Measurements from ENCODE around the gene ROR2. TPM values are rescaled to one million over a fixed set of nuclear protein-coding genes. Genes with fewer than 3 reads are reported as not detected.

ROR2 gene
- polyA plus RNA-seq, 3 donors: not detected

GRCh38 chr9:91790917-91791316 lies 159.1 kb downstream of the ROR2 start:
- no peaks in the 10 kb centered on the region for H4K20me1 ChIP-seq (ENCODE audit: insufficient read depth, low read length)
- H3K36me3 ChIP-seq (replicated peaks in 1 of 2; ENCODE audit: control insufficient read depth in 1 of 2, insufficient read depth in 2 of 2, low read length in 2 of 2): no peaks in the 10 kb centered on the region
- no peak overlapping the region for H3K9ac ChIP-seq (ENCODE audit: insufficient read depth, low read length, poor library complexity, severe bottlenecking)
- Mint-ChIP-seq H3K36me3 (no peaks in the 10 kb centered on the region), H3K9me3 (peaks cover 0 to 10% (median 0%) of the 10 kb centered on the region in 7 donors), H3K27ac (no peak overlapping the region), H3K4me3 (no peak overlapping the region), H3K27me3 (ENCODE audit: low read depth in 3 of 3) (peaks cover 2 to 11% (median 5%) of the 10 kb centered on the region in 3 donors), H3K4me1 (no peaks in the 10 kb centered on the region)
- DNase-seq: no peak
- intact Hi-C loops (cut with micrococcal nuclease): no loop called here
- H3K4me3 ChIP-seq (replicated peaks in 1 of 3; ENCODE audit: low read depth in 2 of 3, low read length in 3 of 3): no peak overlapping the region
- no peaks in the 10 kb centered on the region for H3K4me1 ChIP-seq (ENCODE audit: control insufficient read depth in 1 of 2, insufficient read depth in 2 of 2, low read length in 2 of 2)
- no peak overlapping the region for H3K27ac ChIP-seq (ENCODE audit: low read depth in 1 of 2, low read length in 2 of 2)
- no CpG with 5 or more reads among the region's 4 CpGs for WGBS (ENCODE audit: insufficient coverage)
- no peak overlapping the region for H3K4me2 ChIP-seq (replicated peaks; ENCODE audit: extremely low read depth, low read length, poor library complexity, severe bottlenecking)
- H3K27me3 ChIP-seq (ENCODE audit: control insufficient read depth in 2 of 2, insufficient read depth in 2 of 2, low read length in 2 of 2): no peaks in the 10 kb centered on the region
- no peaks in the 10 kb centered on the region for H3K9me3 ChIP-seq (replicated peaks in 1 of 2; ENCODE audit: control insufficient read depth in 1 of 2, insufficient read depth in 1 of 2, low read length in 2 of 2)
- no peak overlapping the region for H2AFZ ChIP-seq (ENCODE audit: insufficient read depth, low read depth, low read length, poor library complexity, severe bottlenecking)
- H3K79me2 ChIP-seq (ENCODE audit: insufficient read depth, low read length): no peaks in the 10 kb centered on the region
- TF ChIP-seq CTCF (IDR thresholded peaks at IDR 0.05): no peak

- peaks cover 0 to 10% (median 3%) of the 10 kb centered on the region in 7 donors for H3K9me3 Mint-ChIP-seq
- intact Hi-C loops (cut with micrococcal nuclease): no loop called here
- H3K36me3 Mint-ChIP-seq: no peaks in the 10 kb centered on the region
- no peak overlapping the region for H3K27ac Mint-ChIP-seq
- peaks cover 5 to 11% (median 8%) of the 10 kb centered on the region in 3 donors for H3K27me3 Mint-ChIP-seq (ENCODE audit: low read depth in 3 of 3)
- no peak overlapping the region for H3K4me2 ChIP-seq (replicated peaks; ENCODE audit: extremely low read depth, low read length, poor library complexity, severe bottlenecking)
- H3K27ac ChIP-seq (ENCODE audit: low read depth in 1 of 2, low read length in 2 of 2): no peak overlapping the region
- no peak for DNase-seq
- H3K9ac ChIP-seq (ENCODE audit: insufficient read depth, low read length, poor library complexity, severe bottlenecking): no peak overlapping the region
- H4K20me1 ChIP-seq (ENCODE audit: insufficient read depth, low read length): no peaks in the 10 kb centered on the region
- H3K36me3 ChIP-seq (replicated peaks in 1 of 2; ENCODE audit: control insufficient read depth in 1 of 2, insufficient read depth in 2 of 2, low read length in 2 of 2): no peaks in the 10 kb centered on the region
- H3K4me3 Mint-ChIP-seq: no peak overlapping the region
- no peaks in the 10 kb centered on the region for H3K4me1 ChIP-seq (ENCODE audit: control insufficient read depth in 1 of 2, insufficient read depth in 2 of 2, low read length in 2 of 2)
- no peak overlapping the region for H2AFZ ChIP-seq (ENCODE audit: insufficient read depth, low read depth, low read length, poor library complexity, severe bottlenecking)
- no CpG with 5 or more reads among the region's 3 CpGs for WGBS (ENCODE audit: insufficient coverage)
- no peaks in the 10 kb centered on the region for H3K27me3 ChIP-seq (ENCODE audit: control insufficient read depth in 2 of 2, insufficient read depth in 2 of 2, low read length in 2 of 2)
- no peaks in the 10 kb centered on the region for H3K9me3 ChIP-seq (replicated peaks in 1 of 2; ENCODE audit: control insufficient read depth in 1 of 2, insufficient read depth in 1 of 2, low read length in 2 of 2)
- H3K79me2 ChIP-seq (ENCODE audit: insufficient read depth, low read length): no peaks in the 10 kb centered on the region
- H3K4me3 ChIP-seq (replicated peaks in 1 of 3; ENCODE audit: low read depth in 2 of 3, low read length in 3 of 3): no peak overlapping the region
- H3K4me1 Mint-ChIP-seq: no peaks in the 10 kb centered on the region
- TF ChIP-seq CTCF (IDR thresholded peaks at IDR 0.05): no peak
These were observed 160.1 kb downstream of the ROR2 start for GRCh38 chr9:91789941-91790340.
